DND-41 (cell line): ENCODE data around the gene GSK3A.

ENCODE experiments used
- CTCF ChIP-seq: IDR thresholded peaks from 2 replicates; pipeline ENCODE4 v1.5.1; 2012; ENCODE audit warnings: borderline replicate concordance, low read length, moderate library complexity, mild to moderate bottlenecking; ENCODE audit not compliant: poor library complexity, severe bottlenecking; ENCODE audit errors: extremely low read depth
- EZH2 ChIP-seq: IDR thresholded peaks from 3 replicates; pipeline ENCODE4 v1.6.1; 2012; ENCODE audit warnings: borderline replicate concordance, low read depth, mild to moderate bottlenecking, moderate library complexity, low read length, inconsistent platforms; ENCODE audit not compliant: severe bottlenecking

GRCh38 chr19:42285541-42285941, 43.1 kb upstream of the GSK3A start:
- no peak for TF ChIP-seq CTCF
- TF ChIP-seq EZH2 = no peak
